PC-3 (cell line): Measurements from ENCODE around the gene STK32C. TPM values are rescaled to one million over a fixed set of nuclear protein-coding genes. Genes with fewer than 3 reads are reported as not detected.

Source experiments
- ATAC-seq: fragments of 200-7000 bp; cut with Tn5 transposase; 2 replicates; pipeline ENCODE4 v1.9.1; 2020; ENCODE audit warnings: mild to moderate bottlenecking, moderate library complexity
- BruUV-seq: library from RNA; stranded (reverse); fragments of 400-500 nt; replicated peaks from 2 replicates; lab custom pipeline; 2021; lab: Mats Ljungman, UMichigan
- CTCF ChIA-PET: fragments of 300-600 bp; sonication (Branson Sonifier 250); formaldehyde crosslinking; loops from one replicate; lab custom pipeline; 2022; ENCODE audit warnings: antibody characterized with exemption; lab: Charles Lee
- POLR2A ChIA-PET: fragments of 300-600 bp; sonication (Branson Sonifier 250); formaldehyde crosslinking; loops from one replicate; lab custom pipeline; 2022; ENCODE audit warnings: antibody characterized with exemption; ENCODE audit not compliant: unreplicated experiment; lab: Charles Lee
- DNase-seq: peaks from one replicate; pipeline ENCODE4 v3.0.0-alpha.2; 2015
- H2AFZ ChIP-seq: fragments of 300-600 bp; sonication (generic); 2 replicates; pipeline ENCODE4 v1.6.0; 2016; ENCODE audit warnings: antibody characterized with exemption, low read length
- H3F3A ChIP-seq: fragments of 300-600 bp; sonication (generic); one replicate; pipeline ENCODE4 v1.6.0; 2017; ENCODE audit warnings: antibody characterized with exemption, low read length, control low read depth, mild to moderate bottlenecking; ENCODE audit not compliant: unreplicated experiment
- H3K27ac ChIP-seq: fragments of 300-600 bp; sonication (generic); 2 replicates; pipeline ENCODE4 v1.5.1; 2016; ENCODE audit warnings: mild to moderate bottlenecking, low read length
- H3K27me3 ChIP-seq: fragments of 300-600 bp; sonication (generic); 2 replicates; pipeline ENCODE4 v1.6.1; 2016; ENCODE audit warnings: low read length, mixed read lengths
- H3K36me3 ChIP-seq: fragments of 300-600 bp; sonication (generic); 2 replicates; pipeline ENCODE4 v1.6.1; 2016; ENCODE audit warnings: low read depth, mixed run types, low read length, mixed read lengths
- H3K4me1 ChIP-seq: fragments of 300-600 bp; sonication (generic); 2 replicates; pipeline ENCODE4 v1.5.1; 2016; ENCODE audit warnings: low read length; ENCODE audit not compliant: insufficient read depth
- H3K4me2 ChIP-seq: fragments of 300-600 bp; sonication (generic); 2 replicates; pipeline ENCODE4 v1.6.0; 2016; ENCODE audit warnings: low read length
- H3K4me3 ChIP-seq: fragments of 300-600 bp; sonication (generic); 2 replicates; pipeline ENCODE4 v1.5.1; 2016; ENCODE audit warnings: mild to moderate bottlenecking, low read length, mixed read lengths
- H3K79me2 ChIP-seq: fragments of 300-600 bp; sonication (generic); 2 replicates; pipeline ENCODE4 v1.6.1; 2017; ENCODE audit warnings: low read length, mixed read lengths
- H3K9ac ChIP-seq: fragments of 300-600 bp; sonication (generic); 2 replicates; pipeline ENCODE4 v1.6.0; 2016; ENCODE audit warnings: mild to moderate bottlenecking, low read length
- H3K9me2 ChIP-seq: fragments of 300-600 bp; sonication (generic); replicated peaks from 2 replicates; pipeline ENCODE4 v1.6.1; 2016; ENCODE audit warnings: mixed run types, low read length, mixed read lengths
- H3K9me3 ChIP-seq: fragments of 300-600 bp; sonication (generic); 2 replicates; pipeline ENCODE4 v1.6.1; 2016; ENCODE audit warnings: low read length, mixed read lengths
- H4K20me1 ChIP-seq: fragments of 300-600 bp; sonication (generic); 2 replicates; pipeline ENCODE4 v1.6.1; 2016; ENCODE audit warnings: low read length, mixed read lengths
- CTCF ChIP-seq: fragments of 300-600 bp; sonication (generic); conservative IDR thresholded peaks from 2 replicates; pipeline ENCODE4 v1.5.1; 2017; ENCODE audit warnings: antibody characterized with exemption, low read depth, mild to moderate bottlenecking, low read length
- EZH2 ChIP-seq: fragments of 300-600 bp; sonication (generic); IDR thresholded peaks from one replicate; pipeline ENCODE4 v1.6.1; 2017; ENCODE audit warnings: antibody characterized with exemption, mild to moderate bottlenecking, low read length; ENCODE audit not compliant: unreplicated experiment
- EZH2phosphoT487 ChIP-seq: fragments of 300-600 bp; sonication (generic); IDR thresholded peaks from 2 replicates; pipeline ENCODE4 v1.6.1; 2018; ENCODE audit warnings: mild to moderate bottlenecking, antibody characterized with exemption, low read length, borderline replicate concordance
- intact Hi-C: fragments of 100-400 bp; cut with micrococcal nuclease; formaldehyde crosslinking; loops from 2 replicates; pipeline ENCODE4 v1.9.0; 2023
- total RNA-seq: library from RNA; depleted of rRNA; stranded (reverse); fragments of >200 nt; gene quantifications from 2 replicates; pipeline ENCODE4 v1.2.3, GENCODE V29; 2014

STK32C gene
- total RNA-seq, 1 experiment from 2014 or later: 28.3 TPM

- no peak overlapping the region for H3K4me2 ChIP-seq
- DNase-seq: no peak
- ATAC-seq: no peak
- TF ChIP-seq EZH2 (no peak), CTCF (no peak), EZH2phosphoT487 (no peak)
- no peak overlapping the region for H3K4me3 ChIP-seq
- no peak overlapping the region for H3K9ac ChIP-seq
- no TSS peak for BruUV-seq
- H3F3A ChIP-seq: no peaks in the 10 kb centered on the region
- no peaks in the 10 kb centered on the region for H3K36me3 ChIP-seq
- CTCF ChIA-PET: no interaction called here
- no peaks in the 10 kb centered on the region for H3K27me3 ChIP-seq
- no peaks in the 10 kb centered on the region for H3K79me2 ChIP-seq
- POLR2A ChIA-PET: no interaction called here
- no peak overlapping the region for H2AFZ ChIP-seq
- no peaks in the 10 kb centered on the region for H3K9me2 ChIP-seq
- no peak overlapping the region for H3K27ac ChIP-seq
- no peaks in the 10 kb centered on the region for H3K4me1 ChIP-seq
- no peaks in the 10 kb centered on the region for H4K20me1 ChIP-seq
- no peaks in the 10 kb centered on the region for H3K9me3 ChIP-seq
- intact Hi-C loops: no loop called here
These were observed 79.1 kb downstream of the STK32C start for GRCh38 chr10:132228616-132229015.

GRCh38 chr10:132227851-132228390 lies 79.8 kb downstream of the STK32C start:
- H3K9me2 ChIP-seq: no peaks in the 10 kb centered on the region
- H2AFZ ChIP-seq: no peak overlapping the region
- H3K4me2 ChIP-seq: no peak overlapping the region
- no peaks in the 10 kb centered on the region for H3F3A ChIP-seq
- H3K4me1 ChIP-seq: no peaks in the 10 kb centered on the region
- DNase-seq: no peak
- H3K36me3 ChIP-seq: no peaks in the 10 kb centered on the region
- H3K4me3 ChIP-seq: no peak overlapping the region
- ChIA-PET POLR2A (no interaction called here), CTCF (no interaction called here)
- intact Hi-C loops: no loop called here
- H3K9ac ChIP-seq: no peak overlapping the region
- H4K20me1 ChIP-seq: no peaks in the 10 kb centered on the region
- ATAC-seq: no peak
- H3K27me3 ChIP-seq: no peaks in the 10 kb centered on the region
- no peak for TF ChIP-seq EZH2
- no peak for TF ChIP-seq CTCF
- no peak for TF ChIP-seq EZH2phosphoT487
- no peaks in the 10 kb centered on the region for H3K9me3 ChIP-seq
- no peak overlapping the region for H3K27ac ChIP-seq
- no peaks in the 10 kb centered on the region for H3K79me2 ChIP-seq
- BruUV-seq: no TSS peak

GRCh38 chr10:132226586-132227405 lies 81.0 kb downstream of the STK32C start:
- no peaks in the 10 kb centered on the region for H4K20me1 ChIP-seq
- no peaks in the 10 kb centered on the region for H3K27me3 ChIP-seq
- TF ChIP-seq CTCF (no peak), EZH2phosphoT487 (no peak), EZH2 (no peak)
- H3K36me3 ChIP-seq: no peaks in the 10 kb centered on the region
- intact Hi-C loops: no loop called here
- POLR2A ChIA-PET: no interaction called here
- H3K9ac ChIP-seq: no peak overlapping the region
- no peak overlapping the region for H3K27ac ChIP-seq
- H3K4me2 ChIP-seq: no peak overlapping the region
- H3F3A ChIP-seq: no peaks in the 10 kb centered on the region
- DNase-seq (no peak), ATAC-seq (no peak)
- H3K79me2 ChIP-seq: no peaks in the 10 kb centered on the region
- H3K4me1 ChIP-seq: no peaks in the 10 kb centered on the region
- no peak overlapping the region for H3K4me3 ChIP-seq
- no peaks in the 10 kb centered on the region for H3K9me3 ChIP-seq
- H3K9me2 ChIP-seq: no peaks in the 10 kb centered on the region
- no peak overlapping the region for H2AFZ ChIP-seq
- CTCF ChIA-PET: no interaction called here
- no TSS peak for BruUV-seq
